Anterior cingulate cortex (tissue), 58 donors: Measurements from ENCODE around the gene BLACAT1.
"Not testable (repeated sequence)": the region's sequence is repeated elsewhere in the genome, so short reads cannot be mapped to it uniquely, and the experiment has no call there.

Source experiments
- DNase-seq, 58 donors: peaks; one replicate each; lab custom pipeline; 2025; lab: John Stamatoyannopoulos, UW

BLACAT1 gene

DNA sequence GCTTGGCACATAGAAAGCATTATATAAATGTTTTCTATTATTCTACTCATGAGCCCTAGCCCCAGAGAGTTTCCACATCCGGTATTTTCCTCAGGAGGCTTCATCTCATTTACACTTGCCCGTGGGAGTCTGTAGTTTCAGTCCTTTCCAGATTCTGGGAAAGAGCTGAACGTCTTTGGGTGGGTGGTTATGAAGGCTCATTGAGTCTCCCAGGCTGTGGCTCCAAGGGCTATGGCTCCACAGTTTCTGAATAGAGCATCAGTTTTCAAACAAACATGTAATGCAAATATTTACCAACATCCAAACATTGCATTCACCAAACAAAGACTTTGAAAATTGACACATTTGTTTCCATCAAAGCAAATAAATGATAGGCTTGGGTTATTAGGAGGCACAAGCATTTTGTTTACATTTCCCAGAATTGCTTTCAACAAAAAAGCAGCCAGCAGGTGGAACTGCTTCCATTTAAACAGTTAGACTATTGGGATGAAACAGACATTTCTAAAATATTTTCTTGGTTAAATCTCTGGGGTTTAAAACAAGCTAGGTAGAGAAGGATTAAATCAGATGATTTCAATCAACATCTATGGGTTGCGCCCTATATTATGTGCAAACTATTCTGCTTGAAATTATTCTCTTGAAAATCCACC lies 32.7 kb downstream of the BLACAT1 start:
- DNase-seq, result no peak

GRCh38 chr1:205421798-205422197 lies 34.0 kb downstream of the BLACAT1 start, which contains the start of gene LEMD1:
Gene LEMD1, minus strand, starts transcription at chr1:205422056. Its CDS starts 1,520 bp downstream, at chr1:205420536.
- DNase-seq, result no peak

- no peak for DNase-seq
Observed at GRCh38 chr1:205420938-205421337, 34.9 kb downstream of the BLACAT1 start.

DNA sequence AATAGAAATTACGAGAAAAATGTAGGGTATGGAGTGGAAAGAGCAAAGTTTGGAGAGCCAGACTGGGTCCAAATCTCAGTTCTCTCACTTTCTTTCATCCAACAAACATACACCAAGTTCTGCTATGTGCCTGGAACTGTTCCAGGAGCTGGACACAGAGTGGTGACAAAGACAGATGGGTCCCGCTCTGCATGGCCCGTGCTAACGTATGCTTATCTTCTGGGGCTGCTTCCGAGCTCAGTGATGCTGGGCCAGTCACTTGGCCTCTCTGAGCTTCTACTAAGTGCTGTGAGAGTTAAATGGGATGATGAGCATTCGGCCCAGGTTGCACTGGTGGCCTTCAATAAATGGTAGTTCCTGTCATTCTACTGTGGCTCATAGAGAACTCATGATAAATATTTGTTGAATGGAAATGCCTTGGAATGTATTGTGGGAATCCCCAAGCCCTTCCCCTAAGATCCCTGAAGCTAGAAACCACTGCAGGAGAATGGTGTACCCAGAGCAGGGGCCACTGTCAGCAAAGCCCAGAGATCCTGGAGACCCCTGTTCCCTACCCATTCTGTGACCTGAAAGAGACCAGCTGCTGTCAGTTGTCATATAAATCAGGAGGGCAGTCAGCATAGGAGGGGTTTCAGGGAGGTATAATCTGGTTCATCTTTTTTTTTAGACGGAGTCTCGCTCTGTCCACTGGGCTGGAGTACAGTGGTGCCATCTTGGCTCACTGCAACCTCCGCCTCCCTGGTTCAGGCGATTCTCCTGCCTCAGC lies 37.8 kb downstream of the BLACAT1 start:
- no peak for DNase-seq

DNA sequence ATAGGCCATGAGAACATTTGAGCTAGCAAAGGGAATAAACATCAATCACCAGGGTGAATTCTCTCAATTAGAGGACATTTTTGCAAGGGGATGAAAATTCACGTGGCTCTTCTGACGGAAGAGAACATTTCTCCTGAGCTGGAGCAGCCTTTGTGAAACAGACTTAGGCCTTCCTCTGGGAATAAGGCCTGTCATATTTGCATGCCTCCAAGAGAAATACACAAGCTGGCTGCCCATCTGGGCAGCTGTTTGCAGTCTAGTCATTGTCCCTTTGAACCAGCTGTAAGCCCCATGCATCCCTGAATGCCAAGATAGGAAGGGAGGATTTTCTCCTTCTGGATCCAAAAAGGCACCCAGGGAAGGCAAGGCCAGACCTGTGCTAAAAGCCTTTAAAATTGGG lies 39.5 kb downstream of the BLACAT1 start:
- DNase-seq, result no peak

DNA sequence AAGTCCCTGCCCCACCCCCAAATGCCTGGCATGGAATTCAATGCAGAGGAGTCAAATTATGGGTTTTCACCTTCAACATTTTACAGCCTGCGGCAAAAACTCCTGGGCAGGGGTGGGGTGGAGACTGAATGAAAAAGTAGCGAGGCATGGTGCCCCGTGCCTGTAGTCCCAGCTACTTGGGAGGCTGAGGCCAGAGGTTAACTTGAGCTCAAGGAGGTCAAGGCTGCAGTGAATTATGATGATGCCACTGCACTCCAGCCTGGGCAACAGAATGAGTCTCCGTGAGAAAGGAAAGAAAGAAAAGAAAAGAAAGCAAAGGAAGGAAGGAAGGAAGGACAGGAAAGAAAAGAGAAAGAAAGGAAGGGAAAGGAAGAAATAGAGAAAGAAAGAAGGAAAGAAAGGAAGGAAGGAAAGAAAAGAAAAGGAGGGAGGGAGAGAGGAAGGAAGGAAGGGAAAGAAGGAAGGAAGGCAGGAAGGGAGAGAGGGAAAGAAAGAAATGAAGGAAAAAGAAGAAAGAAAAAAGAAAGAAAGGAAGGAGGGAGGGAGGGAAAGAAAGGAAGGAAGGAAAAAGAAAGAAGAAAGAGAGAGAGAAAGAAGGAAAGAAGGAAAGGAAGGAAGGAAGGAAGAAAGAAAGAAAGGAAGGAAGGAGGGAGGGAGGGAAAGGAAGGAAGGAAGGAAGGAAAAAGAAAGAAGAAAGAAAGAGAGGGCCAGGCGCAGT lies 45.1 kb downstream of the BLACAT1 start:
- DNase-seq, result no peak

DNA sequence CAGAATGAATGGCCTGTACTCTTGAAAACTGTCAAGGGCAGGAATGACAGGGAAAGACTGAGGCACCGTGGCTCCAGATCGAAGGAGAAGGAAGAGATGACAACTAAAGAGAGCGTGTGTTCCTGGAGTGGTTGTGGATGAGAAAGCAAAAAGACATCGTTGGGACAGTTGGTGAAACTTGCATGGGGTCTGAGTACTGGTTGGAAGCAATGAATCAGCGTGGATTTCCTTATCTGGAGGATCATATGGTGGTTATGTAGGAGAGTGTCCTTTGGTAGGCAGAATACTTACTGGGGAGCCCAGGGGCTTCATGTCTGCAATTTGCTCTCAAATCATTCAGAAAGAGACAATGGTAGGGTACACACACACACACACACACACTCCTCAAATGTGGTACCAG lies 47.9 kb downstream of the BLACAT1 start:
- DNase-seq, result no peak

DNA sequence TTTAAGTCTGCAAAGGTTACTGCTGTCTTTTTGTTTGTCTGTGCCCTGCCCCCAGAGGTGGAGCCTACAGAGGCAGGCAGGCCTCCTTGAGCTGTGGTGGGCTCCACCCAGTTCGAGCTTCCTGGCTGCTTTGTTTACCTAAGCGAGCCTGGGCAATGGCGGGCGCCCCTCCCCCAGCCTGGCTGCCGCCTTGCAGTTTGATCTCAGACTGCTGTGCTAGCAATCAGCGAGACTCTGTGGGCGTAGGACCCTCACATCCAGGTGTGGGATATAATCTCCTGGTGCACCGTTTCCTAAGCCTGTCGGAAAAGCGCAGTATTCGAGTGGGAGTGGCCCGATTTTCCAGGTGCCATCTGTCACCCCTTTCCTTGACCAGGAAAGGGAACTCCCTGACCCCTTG lies 49.6 kb downstream of the BLACAT1 start:
- not testable (repeated sequence) for DNase-seq
